SH-SY5Y (cell line): Measurements from ENCODE around the gene QPRT.

Experiments
- GATA2 ChIP-seq: IDR thresholded peaks from 2 replicates; pipeline ENCODE4 v1.6.1; 2011; ENCODE audit warnings: mild to moderate bottlenecking, low read depth, low read length
- GATA3 ChIP-seq: IDR thresholded peaks from 2 replicates; pipeline ENCODE4 v1.6.1; 2011; ENCODE audit warnings: low read depth, mild to moderate bottlenecking, low read length, moderate library complexity

DNA sequence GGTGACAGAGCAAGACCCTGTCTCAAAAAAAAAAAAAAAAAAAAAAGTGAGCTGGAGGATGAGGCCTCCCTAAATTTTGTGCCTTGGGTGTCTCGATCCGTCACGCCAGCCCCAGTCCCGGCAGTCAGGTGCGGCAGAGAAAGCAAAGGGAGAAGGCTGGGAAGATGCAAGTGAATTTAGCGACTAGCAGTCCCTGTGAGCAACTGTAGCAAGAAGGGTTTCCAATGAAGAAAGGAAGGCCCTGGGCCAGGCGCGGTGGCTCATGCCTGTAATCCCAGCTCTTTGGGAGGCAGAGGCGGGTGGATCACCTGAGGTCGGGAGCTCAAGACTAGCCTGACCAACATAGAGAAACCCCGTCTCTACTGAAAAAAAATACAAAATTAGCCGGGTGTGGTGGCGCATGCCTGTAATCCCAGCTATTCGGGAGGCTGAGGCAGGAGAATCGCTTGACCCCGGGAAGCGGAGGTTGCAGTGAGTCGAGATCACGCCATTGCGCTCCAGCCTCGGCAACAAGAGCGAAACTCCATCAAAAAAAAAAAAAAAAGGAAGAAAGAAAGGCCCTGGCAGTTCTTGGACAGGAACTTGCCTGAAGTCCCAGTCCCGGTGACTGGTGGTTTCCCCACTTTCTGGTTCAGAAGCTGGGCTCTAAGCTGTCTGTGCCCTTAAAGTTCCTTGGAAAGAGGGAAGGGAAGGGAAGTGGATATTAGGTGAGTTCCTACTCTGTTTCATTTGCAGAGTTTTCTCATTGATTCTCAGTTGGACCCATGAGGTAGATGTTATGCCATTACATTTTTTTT, 1.8 kb upstream of the QPRT start:
- no peak for TF ChIP-seq GATA2
- TF ChIP-seq GATA3, result no peak
